HT1080 (cell line): ENCODE results near the gene TAS2R9. TPM values are rescaled to one million over a fixed set of nuclear protein-coding genes. Genes with fewer than 3 reads are reported as not detected.

Experiments used
- small RNA-seq: library from RNA; depleted of rRNA; stranded (forward); fragments of <200 nt; gene quantifications from one replicate; pipeline ENCODE3, GENCODE V24; 2014
- total RNA-seq: library from RNA; depleted of rRNA; stranded (reverse); fragments of >200 nt; shearing (Covaris generic); gene quantifications from 2 replicates; pipeline ENCODE4 v1.2.3, GENCODE V29; 2014; rRNA removed

The TAS2R9 gene
- total RNA-seq, 1 experiment from 2014 or later, result not detected

Small RNA genes lying within 50 kb of the gene (small RNA-seq; reads per million reads assigned to genes)
- gene PRR4, result not detected

Other genes starting within 250 kb of the TAS2R9 start
- gene MAGOHB, start 196.6 kb downstream of the TAS2R9 start, total RNA-seq, result 86.5 and 97.5 TPM in 2 replicates
- gene STYK1, start 136.1 kb downstream of the TAS2R9 start, total RNA-seq, result 0.69 and 1.4 TPM in 2 replicates
- gene YBX3, start 86.8 kb downstream of the TAS2R9 start, total RNA-seq, result 135 and 190 TPM in 2 replicates
- not detected in 2 replicates for gene TAS2R7, start 7.5 kb downstream of the TAS2R9 start, total RNA-seq
- not detected in 2 replicates for gene TAS2R8, start 2.9 kb downstream of the TAS2R9 start, total RNA-seq
- gene TAS2R10, start 16.2 kb upstream of the TAS2R9 start, total RNA-seq, result 0.37 TPM in 1 of 2 replicates, not detected in the other
- gene PRR4, start 39.3 kb upstream of the TAS2R9 start, total RNA-seq, result 1.8 and 3.4 TPM in 2 replicates
- 7.9 and 8.7 TPM in 2 replicates for gene PRH1, start 74.1 kb upstream of the TAS2R9 start, total RNA-seq
- 0.13 and 0.42 TPM in 2 replicates for gene TAS2R13, start 99.4 kb upstream of the TAS2R9 start, total RNA-seq
- 0.63 TPM in 1 of 2 replicates, not detected in the other for gene PRH2, start 119.1 kb upstream of the TAS2R9 start, total RNA-seq
- 0.74 and 1.5 TPM in 2 replicates for gene TAS2R14, start 129.1 kb upstream of the TAS2R9 start, total RNA-seq
- 0.13 TPM in 1 of 2 replicates, not detected in the other for gene TAS2R50, start 176.7 kb upstream of the TAS2R9 start, total RNA-seq
- gene TAS2R20, start 188.1 kb upstream of the TAS2R9 start, total RNA-seq, result 0.05 and 0.67 TPM in 2 replicates
- 0.23 and 0.40 TPM in 2 replicates for gene TAS2R19, start 212.5 kb upstream of the TAS2R9 start, total RNA-seq
- 0.29 and 0.40 TPM in 2 replicates for gene TAS2R31, start 221.2 kb upstream of the TAS2R9 start, total RNA-seq